Measurements from ENCODE around the gene AKIP1.

The AKIP1 gene

GRCh38 chr11:8911029-8911823 lies at the start of gene AKIP1:
Gene AKIP1, plus strand, starts transcription at chr11:8911189. Its CDS starts 261 bp downstream, at chr11:8911450.
- TF ChIP-seq CTCF (IDR thresholded peaks at IDR 0.05; ENCODE audit: control insufficient read depth, extremely low read depth, insufficient read depth): no peak
- peak; percentile 54 for DNase-seq (ENCODE audit: low read depth)
- H3K4me3 ChIP-seq (ENCODE audit: low read depth, low read length): peak within 1 kb of the TSS; percentile 91

- TF ChIP-seq CTCF (IDR thresholded peaks at IDR 0.05; ENCODE audit: control insufficient read depth, extremely low read depth, insufficient read depth): no peak
- DNase-seq (ENCODE audit: low read depth): no peak
- H3K4me3 ChIP-seq (ENCODE audit: low read depth, low read length): no peak overlapping the region
Observed at GRCh38 chr11:8863838-8864237, 47.2 kb upstream of the AKIP1 start.

- DNase-seq (ENCODE audit: low read depth): no peak
- TF ChIP-seq CTCF (IDR thresholded peaks at IDR 0.05; ENCODE audit: control insufficient read depth, extremely low read depth, insufficient read depth): no peak
- no peak overlapping the region for H3K4me3 ChIP-seq (ENCODE audit: low read depth, low read length)
Observed at GRCh38 chr11:8865304-8865703, 45.7 kb upstream of the AKIP1 start.

- TF ChIP-seq CTCF (IDR thresholded peaks at IDR 0.05; ENCODE audit: control insufficient read depth, extremely low read depth, insufficient read depth): no peak
- no peak overlapping the region for H3K4me3 ChIP-seq (ENCODE audit: low read depth, low read length)
Observed at GRCh38 chr11:8867035-8867434, 44.0 kb upstream of the AKIP1 start.

GRCh38 chr11:8867931-8868631 lies 42.9 kb upstream of the AKIP1 start:
- no peak overlapping the region for H3K4me3 ChIP-seq (ENCODE audit: low read depth, low read length)
- no peak for TF ChIP-seq CTCF (IDR thresholded peaks at IDR 0.05; ENCODE audit: control insufficient read depth, extremely low read depth, insufficient read depth)
- no peak for DNase-seq (ENCODE audit: low read depth)

More at GRCh38 chr11:8867035-8867434, 44.0 kb upstream of the AKIP1 start:
- DNase-seq (ENCODE audit: low read depth): no peak

GRCh38 chr11:8870411-8871170 lies 40.4 kb upstream of the AKIP1 start:
- peak; percentile 45 for DNase-seq (ENCODE audit: low read depth)
- peak; percentile 45 for TF ChIP-seq CTCF (IDR thresholded peaks at IDR 0.05; ENCODE audit: control insufficient read depth, extremely low read depth, insufficient read depth)
- H3K4me3 ChIP-seq (ENCODE audit: low read depth, low read length): peak overlapping the region; percentile 69

All from LNCaP clone FGC (cell line).